Hepatocyte (in vitro differentiated cells): ENCODE data around the gene ERFE.

Source experiments
- EZH2 ChIP-seq: fragments of 200-600 bp; sonication (generic); IDR thresholded peaks from 2 replicates; pipeline ENCODE4 v1.6.1; 2016; ENCODE audit warnings: antibody characterized with exemption, mild to moderate bottlenecking, borderline replicate concordance
- TF ChIP-seq, protein P1 (sequence below): fragments of 200-600 bp; sonication (generic); IDR thresholded peaks from 2 replicates; pipeline ENCODE4 v1.5.1; 2016; ENCODE audit warnings: antibody characterized with exemption, mild to moderate bottlenecking; ENCODE audit not compliant: poor library complexity

DNA sequence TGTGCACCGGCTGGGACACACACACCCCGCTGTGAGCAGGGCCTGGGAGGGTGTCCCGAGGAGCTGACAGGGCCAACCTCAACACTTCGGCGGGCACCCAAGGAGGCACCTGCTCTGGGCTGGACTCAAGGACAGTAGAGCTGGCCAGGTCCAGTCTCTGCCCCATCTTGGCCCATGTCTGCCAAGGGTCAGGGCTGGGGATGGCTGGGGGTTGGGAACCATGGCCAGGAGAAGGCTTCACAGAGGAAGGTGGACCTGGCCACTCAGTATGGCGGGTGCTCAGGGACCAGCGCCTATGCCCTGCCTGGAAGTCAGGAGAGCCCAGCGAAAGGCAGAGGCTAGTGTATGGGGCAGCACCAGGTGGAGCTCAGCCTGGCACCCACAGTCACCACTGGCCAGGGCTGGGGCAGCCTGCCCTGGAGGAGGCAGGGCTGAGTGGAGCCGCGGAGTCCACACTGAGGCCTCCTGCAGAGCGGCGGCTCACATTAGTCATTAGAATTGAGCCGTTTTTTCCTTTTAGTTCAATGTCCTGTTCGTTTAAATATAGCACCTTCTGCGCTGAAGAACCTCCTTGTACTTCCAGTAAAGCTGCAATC is 4.2 kb downstream of the ERFE start:
- no peak for TF ChIP-seq EZH2
- TF ChIP-seq, protein P1, sequence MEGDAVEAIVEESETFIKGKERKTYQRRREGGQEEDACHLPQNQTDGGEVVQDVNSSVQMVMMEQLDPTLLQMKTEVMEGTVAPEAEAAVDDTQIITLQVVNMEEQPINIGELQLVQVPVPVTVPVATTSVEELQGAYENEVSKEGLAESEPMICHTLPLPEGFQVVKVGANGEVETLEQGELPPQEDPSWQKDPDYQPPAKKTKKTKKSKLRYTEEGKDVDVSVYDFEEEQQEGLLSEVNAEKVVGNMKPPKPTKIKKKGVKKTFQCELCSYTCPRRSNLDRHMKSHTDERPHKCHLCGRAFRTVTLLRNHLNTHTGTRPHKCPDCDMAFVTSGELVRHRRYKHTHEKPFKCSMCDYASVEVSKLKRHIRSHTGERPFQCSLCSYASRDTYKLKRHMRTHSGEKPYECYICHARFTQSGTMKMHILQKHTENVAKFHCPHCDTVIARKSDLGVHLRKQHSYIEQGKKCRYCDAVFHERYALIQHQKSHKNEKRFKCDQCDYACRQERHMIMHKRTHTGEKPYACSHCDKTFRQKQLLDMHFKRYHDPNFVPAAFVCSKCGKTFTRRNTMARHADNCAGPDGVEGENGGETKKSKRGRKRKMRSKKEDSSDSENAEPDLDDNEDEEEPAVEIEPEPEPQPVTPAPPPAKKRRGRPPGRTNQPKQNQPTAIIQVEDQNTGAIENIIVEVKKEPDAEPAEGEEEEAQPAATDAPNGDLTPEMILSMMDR = no peak
